K562 (cell line): Measurements from ENCODE around the gene GMPR. TPM values are rescaled to one million over a fixed set of nuclear protein-coding genes. Genes with fewer than 3 reads are reported as not detected.

Source experiments
- BRD9 ChIP-seq: fragments of 450-650 bp; IDR thresholded peaks from 2 replicates; pipeline ENCODE4 v1.6.1; 2018; ENCODE audit warnings: low read depth; ENCODE audit not compliant: partially characterized antibody
- DLX4 ChIP-seq: fragments of 250-450 bp; sonication (Bioruptor Pico); IDR thresholded peaks from 2 replicates; pipeline ENCODE4 v1.6.1; 2021; ENCODE audit warnings: mild to moderate bottlenecking
- ETV6 ChIP-seq, 3 experiments: fragments of 150-350 bp in 1 of 3; sonication (generic) in 1 of 3; formaldehyde crosslinking in 1 of 3; IDR thresholded peaks; 2 replicates each; pipeline versions ENCODE4 v1.6.1 to v1.8.0; 2014 to 2022; ENCODE audit warnings: borderline replicate concordance in 2 of 3, low read depth in 2 of 3, antibody characterized with exemption in 1 of 3, low read length in 1 of 3, mild to moderate bottlenecking in 1 of 3, missing genetic modification reagents in 1 of 3
- GABPB2 ChIP-seq: fragments of 250-450 bp; sonication (Bioruptor Pico); conservative IDR thresholded peaks from 2 replicates; pipeline ENCODE4 v1.5.1; 2021; ENCODE audit warnings: mild to moderate bottlenecking
- GATAD2B ChIP-seq: fragments of 450-650 bp; IDR thresholded peaks from 2 replicates; pipeline ENCODE4 v1.6.1; 2017; ENCODE audit warnings: mild to moderate bottlenecking, borderline replicate concordance
- HSF4 ChIP-seq: fragments of 250-450 bp; sonication (Bioruptor Pico); IDR thresholded peaks from 2 replicates; pipeline ENCODE4 v2.1.2; 2022; ENCODE audit warnings: mild to moderate bottlenecking, moderate library complexity, borderline replicate concordance
- ILK ChIP-seq: fragments of 450-650 bp; IDR thresholded peaks from 2 replicates; pipeline ENCODE4 v1.6.1; 2016; ENCODE audit warnings: missing genetic modification characterization, low read depth, mild to moderate bottlenecking, missing compliant biosample characterization, moderate library complexity, borderline replicate concordance
- MAZ ChIP-seq, 2 experiments: fragments of 450-650 bp in 1 of 2; sonication (generic) in 1 of 2; formaldehyde crosslinking; IDR thresholded peaks in 1 of 2; conservative IDR thresholded peaks in 1 of 2; 2 replicates each; pipeline versions ENCODE4 v1.4.0 to v1.5.0; 2020; ENCODE audit warnings: mild to moderate bottlenecking in 1 of 2, missing genetic modification reagents in 1 of 2
- PKNOX1 ChIP-seq: fragments of 450-650 bp; IDR thresholded peaks from 2 replicates; pipeline ENCODE4 v1.6.1; 2016
- ZBTB40 ChIP-seq, 2 experiments: fragments of 450-650 bp in 1 of 2; sonication (generic) in 1 of 2; formaldehyde crosslinking in 1 of 2; IDR thresholded peaks; 2 replicates each; pipeline versions ENCODE4 v1.7.1 to v1.9.0; 2016 to 2022; ENCODE audit warnings: inconsistent platforms in 1 of 2, mild to moderate bottlenecking in 1 of 2, missing genetic modification reagents in 1 of 2
- ZNF140 ChIP-seq: fragments of 250-450 bp; sonication (Bioruptor Pico); IDR thresholded peaks from 2 replicates; pipeline ENCODE4 v1.8.0; 2021; ENCODE audit warnings: moderate library complexity, mild to moderate bottlenecking, inconsistent platforms
- ZNF561 ChIP-seq: fragments of 450-650 bp; formaldehyde crosslinking; conservative IDR thresholded peaks from 2 replicates; pipeline ENCODE4 v1.4.0; 2020; ENCODE audit warnings: mild to moderate bottlenecking, moderate library complexity
- ZNF586 ChIP-seq: fragments of 450-650 bp; formaldehyde crosslinking; conservative IDR thresholded peaks from 2 replicates; pipeline ENCODE4 v1.4.0; 2020; ENCODE audit warnings: mild to moderate bottlenecking, moderate library complexity
- ZNF76 ChIP-seq: fragments of 250-450 bp; sonication (Bioruptor Pico); IDR thresholded peaks from 2 replicates; pipeline ENCODE4 v1.4.0; 2020; ENCODE audit warnings: mild to moderate bottlenecking, moderate library complexity, borderline replicate concordance
- polyA plus RNA-seq, 8 experiments: library from polyadenylated mRNA; depleted of rRNA in 4 of 8; stranded (reverse) in 5 of 8; unstranded in 3 of 8; fragments of >200 nt; fragmentation: Nextera tagmentation in 2 of 8; fragmentation: Illumina TruSeq in 1 of 8; extraction: Ambion mirVana in 2 of 8; extraction: Trizol in 1 of 8; gene quantifications; 2 replicates each; pipeline versions ENCODE4 v1.2.1 to v1.2.3, GENCODE V29; 2011 to 2014; ENCODE audit warnings: inconsistent platforms in 1 of 8, missing spikeins in 1 of 8
- total RNA-seq, 7 experiments: library from RNA; depleted of rRNA in 6 of 7; stranded (reverse); fragments of >200 nt in 6 of 7; fragmentation: Illumina TruSeq in 2 of 7; extraction: Trizol in 2 of 7; gene quantifications; 2 replicates each; pipeline versions ENCODE4 v1.2.1 to v1.2.3, GENCODE V29; 2011 to 2021; ENCODE audit warnings: low replicate concordance in 1 of 7

The GMPR gene
- total and polyA plus RNA-seq, 9 of the 15 experiments (the other 6 are each of a cell fraction or from before 2014, with no cell fraction given): 34.6 to 83.7 (median 49.8) TPM

GRCh38 chr6:16238057-16238962 is at the start of gene GMPR (continued):
- no peak for TF ChIP-seq ZNF76
- peak; percentile 94; the same call in 1 of the 2 replicates for TF ChIP-seq GATAD2B
- peak; percentile 77 to 89 for TF ChIP-seq MAZ (CRISPR knock-in tag; conservative IDR thresholded peaks at IDR 0.05 in 1 of 2, IDR thresholded peaks at IDR 0.05 in 1 of 2)
- no peak for TF ChIP-seq GABPB2 (CRISPR knock-in tag)
- no peak for TF ChIP-seq ZNF561 (CRISPR knock-in tag)
- TF ChIP-seq HSF4 (CRISPR knock-in tag): no peak
- TF ChIP-seq ZNF586 (CRISPR knock-in tag): no peak
- TF ChIP-seq DLX4: no peak
- TF ChIP-seq BRD9: peak; percentile 78
- peak; percentile 42; the same call in 1 of the 2 replicates for TF ChIP-seq ZBTB40 (IDR thresholded peaks at IDR 0.05)
- no peak for TF ChIP-seq ZBTB40 (CRISPR knock-in tag; IDR thresholded peaks at IDR 0.05)
- TF ChIP-seq ZNF140 (CRISPR knock-in tag): no peak
- TF ChIP-seq PKNOX1: peak; percentile 87
- no peak for TF ChIP-seq ETV6 (IDR thresholded peaks at IDR 0.05; ENCODE audit: borderline replicate concordance in 1 of 2, low read depth in 2 of 2, low read length in 1 of 2)
- no peak for TF ChIP-seq ETV6 (CRISPR knock-in tag; IDR thresholded peaks at IDR 0.05; ENCODE audit: borderline replicate concordance)
- no peak for TF ChIP-seq ILK (tag)
